Endothelial cell of umbilical vein (primary cell): ENCODE data around the gene TAF3. TPM values are rescaled to one million over a fixed set of nuclear protein-coding genes. Genes with fewer than 3 reads are reported as not detected.

Experiments
- BruUV-seq: library from RNA; stranded (reverse); fragments of 400-500 nt; replicated peaks from 2 replicates; lab custom pipeline; 2021; lab: Mats Ljungman, UMichigan
- CTCF ChIA-PET: fragments of 300-600, 350-600 bp; sonication (Branson Sonifier 250); formaldehyde crosslinking; loops from one replicate; lab custom pipeline; 2021; ENCODE audit warnings: antibody characterized with exemption, inconsistent platforms; lab: Charles Lee
- POLR2A ChIA-PET: fragments of 300-600, 350-600 bp; sonication (Branson Sonifier 250); formaldehyde crosslinking; loops from one replicate; lab custom pipeline; 2021; ENCODE audit warnings: antibody characterized with exemption, inconsistent platforms; lab: Charles Lee
- DNase-seq: peaks from one replicate; pipeline ENCODE4 v3.0.0-alpha.2; 2011; ENCODE audit warnings: low read depth, low spot score
- FAIRE-seq: peaks from 2 replicates; lab custom pipeline; 2011; peaks lifted over from hg19 to GRCh38; lab: Jason Lieb, UNC
- H2AFZ ChIP-seq: 2 replicates; pipeline ENCODE4 v1.6.0; 2012; ENCODE audit warnings: low read depth, low read length, control low read depth, inconsistent platforms
- H3K27ac ChIP-seq: 2 replicates; pipeline ENCODE4 v1.5.1; 2011; ENCODE audit warnings: low read depth, mild to moderate bottlenecking, control low read depth, low read length, moderate library complexity; ENCODE audit not compliant: insufficient read depth
- H3K27me3 ChIP-seq, 2 experiments: 2 replicates each; pipeline versions ENCODE4 v1.6.0 to v1.6.1; 2011; ENCODE audit warnings: low read length in 2 of 2, mixed read lengths in 1 of 2; ENCODE audit not compliant: control insufficient read depth in 2 of 2, insufficient read depth in 2 of 2
- H3K36me3 ChIP-seq, 2 experiments: 2 replicates in 1 of 2; 3 replicates in 1 of 2; pipeline ENCODE4 v1.5.1; 2011; ENCODE audit warnings: low read length in 2 of 2, mild to moderate bottlenecking in 1 of 2, moderate library complexity in 1 of 2; ENCODE audit not compliant: control insufficient read depth in 2 of 2, insufficient read depth in 2 of 2; ENCODE audit errors: extremely low read depth in 1 of 2
- H3K4me1 ChIP-seq: 3 replicates; pipeline ENCODE4 v1.5.1; 2011; ENCODE audit warnings: mild to moderate bottlenecking, low read length; ENCODE audit not compliant: control insufficient read depth, insufficient read depth; ENCODE audit errors: extremely low read depth
- H3K4me2 ChIP-seq: 2 replicates; pipeline ENCODE4 v1.6.1; 2011; ENCODE audit warnings: low read length, control low read depth, mixed read lengths; ENCODE audit not compliant: insufficient read depth
- H3K4me3 ChIP-seq, 3 experiments: fragments of 200-600 bp in 1 of 3; sonication (generic), shearing (Covaris generic) in 1 of 3; replicated peaks in 1 of 3; 2 replicates each; pipeline ENCODE4 v1.5.1; 2011 to 2016; ENCODE audit warnings: control low read depth in 3 of 3, low read length in 3 of 3, mild to moderate bottlenecking in 2 of 3, inconsistent platforms in 1 of 3, low read depth in 1 of 3, moderate library complexity in 1 of 3; ENCODE audit not compliant: insufficient read depth in 1 of 3
- H3K79me2 ChIP-seq: 2 replicates; pipeline ENCODE4 v1.6.0; 2012; ENCODE audit warnings: low read length, inconsistent platforms; ENCODE audit not compliant: control insufficient read depth, insufficient read depth
- H3K9ac ChIP-seq: replicated peaks from 2 replicates; pipeline ENCODE3; 2011; ENCODE audit warnings: low read length, control low read depth; ENCODE audit not compliant: insufficient read depth; ENCODE audit errors: extremely low read depth
- H3K9me1 ChIP-seq: replicated peaks from 3 replicates; pipeline ENCODE4 v1.6.0; 2011; ENCODE audit warnings: mild to moderate bottlenecking, low read length; ENCODE audit not compliant: control insufficient read depth, insufficient read depth; ENCODE audit errors: extremely low read depth
- H3K9me3 ChIP-seq: replicated peaks from 2 replicates; pipeline ENCODE4 v1.5.1; 2012; ENCODE audit warnings: low read length, inconsistent platforms; ENCODE audit not compliant: control insufficient read depth, insufficient read depth
- H4K20me1 ChIP-seq: replicated peaks from 2 replicates; pipeline ENCODE3; 2011; ENCODE audit warnings: mild to moderate bottlenecking, low read length; ENCODE audit not compliant: control insufficient read depth, insufficient read depth; ENCODE audit errors: extremely low read depth
- CTCF ChIP-seq, 2 donors: IDR thresholded peaks; 1 replicate in 1 of 2; 2 replicates in 1 of 2; pipeline ENCODE4 v1.5.1; 2011; ENCODE audit warnings: low read length in 2 of 2, mild to moderate bottlenecking in 2 of 2, moderate library complexity in 2 of 2, control low read depth in 1 of 2, inconsistent platforms in 1 of 2, low read depth in 1 of 2; ENCODE audit not compliant: insufficient read depth in 1 of 2; ENCODE audit errors: extremely low read depth in 1 of 2
- EZH2 ChIP-seq: IDR thresholded peaks from 2 replicates; pipeline ENCODE4 v1.6.1; 2012; ENCODE audit warnings: borderline replicate concordance, low read depth, mild to moderate bottlenecking, moderate library complexity, low read length, inconsistent platforms; ENCODE audit not compliant: severe bottlenecking
- FOS ChIP-seq: IDR thresholded peaks from 2 replicates; pipeline ENCODE4 v1.6.1; 2011; ENCODE audit warnings: mild to moderate bottlenecking, low read length, moderate library complexity, borderline replicate concordance; ENCODE audit not compliant: insufficient read depth
- GATA2 ChIP-seq: IDR thresholded peaks from 2 replicates; pipeline ENCODE4 v1.7.0; 2011; ENCODE audit warnings: low read depth, mild to moderate bottlenecking, moderate library complexity, mixed read lengths, low read length; ENCODE audit not compliant: insufficient read length, insufficient read depth
- JUN ChIP-seq: IDR thresholded peaks from 2 replicates; pipeline ENCODE4 v1.6.1; 2011; ENCODE audit warnings: borderline replicate concordance, low read depth; ENCODE audit not compliant: insufficient read length, insufficient read depth
- MAX ChIP-seq: IDR thresholded peaks from 2 replicates; pipeline ENCODE4 v1.6.1; 2011; ENCODE audit not compliant: insufficient read depth, insufficient read length
- MYC ChIP-seq: IDR thresholded peaks from one replicate; pipeline ENCODE4 v1.6.1; 2011; ENCODE audit warnings: mild to moderate bottlenecking, low read depth, low read length
- POLR2A ChIP-seq: IDR thresholded peaks from 2 replicates; pipeline ENCODE4 v1.6.1; 2012; ENCODE audit warnings: low read depth, mild to moderate bottlenecking, control low read depth, low read length
- POLR2AphosphoS5 ChIP-seq: IDR thresholded peaks from 2 replicates; pipeline ENCODE4 v1.6.1; 2012; ENCODE audit warnings: low read depth, mild to moderate bottlenecking, control low read depth, low read length, moderate library complexity; ENCODE audit not compliant: insufficient read depth
- dilution Hi-C: fragments of 300-500 bp; cut with MboI; formaldehyde crosslinking; loops from one replicate; pipeline ENCODE4 v1.15.0; 2019; ENCODE audit warnings: low sequenced_read_pairs; ENCODE audit not compliant: extremely low pct_ligation_motif_present
- intact Hi-C: fragments of 100-400 bp; cut with micrococcal nuclease; formaldehyde crosslinking; loops from one replicate; pipeline ENCODE4 v1.10.0; 2022
- polyA plus RNA-seq, 4 experiments: library from polyadenylated mRNA; depleted of rRNA in 3 of 4; stranded (reverse) in 3 of 4; unstranded in 1 of 4; fragments of >200 nt; gene quantifications; 2 replicates each; pipeline versions ENCODE4 v1.2.1 to v1.2.3, GENCODE V29; 2011 to 2012; ENCODE audit warnings: missing spikeins in 1 of 4
- total RNA-seq: library from RNA; stranded (reverse); gene quantifications from 2 replicates; pipeline ENCODE4 v1.2.3, GENCODE V29; 2021

TAF3 gene
- total and polyA plus RNA-seq, 2 donors (not counting 3 experiments of a cell fraction or from before 2014, with no cell fraction given), result 2.4 to 10.5 TPM

- Histone ChIP-seq H3K79me2 (peaks cover 6% of the 10 kb centered on the region), H3K27ac (no peak overlapping the region), H4K20me1 (no peaks in the 10 kb centered on the region), H3K27me3 (no peaks in the 10 kb centered on the region), H3K9me3 (no peaks in the 10 kb centered on the region), H3K4me1 (peaks cover 29% of the 10 kb centered on the region), H3K4me3 (no peak overlapping the region), H3K36me3 (no peaks in the 10 kb centered on the region), H3K9ac (no peak overlapping the region), H2AFZ (no peak overlapping the region), H3K4me2 (no peak overlapping the region), H3K9me1 (no peaks in the 10 kb centered on the region)
- POLR2A ChIA-PET, result no interaction called here
- BruUV-seq, result no TSS peak
- DNase-seq (no peak), FAIRE-seq (no peak)
- TF ChIP-seq EZH2 (no peak), JUN (no peak), FOS (no peak), MYC (no peak), GATA2 (no peak), MAX (no peak), POLR2AphosphoS5 (no peak), POLR2A (no peak), CTCF (IDR thresholded peaks at IDR 0.05; ENCODE audit: extremely low read depth in 1 of 2, insufficient read depth in 1 of 2, low read depth in 1 of 2, low read length in 2 of 2) (no peak)
- dilution Hi-C loops (no loop called here), intact Hi-C loops (no loop called here)
- CTCF ChIA-PET, result no interaction called here
Observed at GRCh38 chr10:7953447-7953846, 135.1 kb downstream of the TAF3 start.
